MM.1S (cell line): ENCODE results near the gene XPR1.

Source experiments
- CTCF ChIP-seq: fragments of 300-600 bp; sonication (generic); IDR thresholded peaks from 2 replicates; pipeline ENCODE4 v1.5.1; 2016; ENCODE audit warnings: antibody characterized with exemption, low read length, mixed read lengths
- EZH2 ChIP-seq: fragments of 300-600 bp; sonication (generic); optimal IDR thresholded peaks from 2 replicates; pipeline ENCODE3; 2017; ENCODE audit warnings: low read depth, mild to moderate bottlenecking, antibody characterized with exemption, low read length, mixed read lengths

DNA sequence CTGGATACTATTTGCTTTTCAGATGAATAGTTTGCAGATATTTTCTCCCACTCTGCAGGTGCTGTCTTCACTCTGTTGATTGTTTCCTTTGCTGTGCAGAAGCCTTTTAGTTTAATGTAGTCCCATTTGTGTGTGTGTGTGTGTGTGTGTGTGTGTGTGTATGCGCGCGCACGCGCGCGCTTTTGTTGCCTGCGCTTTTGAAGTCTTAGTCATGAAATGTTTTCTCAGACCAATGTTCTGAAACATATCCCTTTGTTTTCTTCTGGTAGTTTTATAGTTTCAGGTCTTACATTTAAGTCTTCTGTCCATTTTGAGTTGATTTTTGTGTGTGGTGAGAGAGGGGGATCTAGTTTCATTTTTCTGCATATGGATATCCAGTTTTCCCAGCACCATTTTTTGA lies 63.5 kb downstream of the XPR1 start:
- no peak for TF ChIP-seq CTCF
- TF ChIP-seq EZH2 = no peak
